AG09309 (cell line): ENCODE data around the gene IGSF23.

Source experiments
- DNase-seq: peaks from one replicate; pipeline ENCODE4 v3.0.0-alpha.2; 2010; ENCODE audit warnings: low read depth
- H3K4me3 ChIP-seq: 2 replicates; pipeline ENCODE4 v1.5.1; 2011; ENCODE audit warnings: mild to moderate bottlenecking, low read depth, low read length, moderate library complexity; ENCODE audit not compliant: control insufficient read depth
- CTCF ChIP-seq: IDR thresholded peaks from 2 replicates; pipeline ENCODE4 v1.5.1; 2011; ENCODE audit warnings: mild to moderate bottlenecking, low read depth, low read length, inconsistent platforms; ENCODE audit not compliant: insufficient read depth, control insufficient read depth; ENCODE audit errors: missing control alignments

The IGSF23 gene

GRCh38 chr19:44613295-44614178, at the start of gene IGSF23:
TSS of gene IGSF23 (plus strand) at chr19:44613563. CDS start at chr19:44613646, 83 bp downstream.
- DNase-seq, result no peak

GRCh38 chr19:44566984-44567383, 46.4 kb upstream of the IGSF23 start:
- no peak for TF ChIP-seq CTCF
- H3K4me3 ChIP-seq, result no peak overlapping the region
- DNase-seq, result no peak

More at GRCh38 chr19:44613295-44614178, at the start of gene IGSF23:
- TF ChIP-seq CTCF, result no peak
- no peak within 1 kb of the TSS for H3K4me3 ChIP-seq

GRCh38 chr19:44567745-44568144, 45.6 kb upstream of the IGSF23 start:
- H3K4me3 ChIP-seq, result no peak overlapping the region
- TF ChIP-seq CTCF, result no peak
- DNase-seq, result no peak

GRCh38 chr19:44570603-44570983, 42.8 kb upstream of the IGSF23 start:
- no peak for TF ChIP-seq CTCF
- no peak for DNase-seq
- H3K4me3 ChIP-seq, result no peak overlapping the region

- DNase-seq, result peak; percentile 57
- peak; percentile 75 for TF ChIP-seq CTCF
These were observed 42.2 kb upstream of the IGSF23 start for GRCh38 chr19:44570984-44571684.

GRCh38 chr19:44571830-44572580, 41.4 kb upstream of the IGSF23 start:
- TF ChIP-seq CTCF, result no peak
- H3K4me3 ChIP-seq, result no peak overlapping the region
- DNase-seq, result no peak

More at GRCh38 chr19:44570984-44571684, 42.2 kb upstream of the IGSF23 start:
- H3K4me3 ChIP-seq, result no peak overlapping the region
